Astrocyte of the cerebellum (primary cell): ENCODE data around the gene CYREN.

Experiments
- DNase-seq: peaks from one replicate; pipeline ENCODE4 v3.0.0-alpha.2; 2011; ENCODE audit warnings: low read depth
- H3K4me3 ChIP-seq: 2 replicates; pipeline ENCODE4 v1.5.1; 2011; ENCODE audit warnings: mild to moderate bottlenecking, low read depth, low read length, moderate library complexity
- CTCF ChIP-seq: IDR thresholded peaks from 2 replicates; pipeline ENCODE4 v1.5.1; 2012; ENCODE audit warnings: low read length, low read depth, moderate library complexity, mild to moderate bottlenecking; ENCODE audit errors: missing control alignments
- in situ Hi-C: cut with HindIII; loops from 2 replicates; pipeline ENCODE4 v1.10.0; 2017; ENCODE audit warnings: low sequenced_read_pairs

The CYREN gene

GRCh38 chr7:135160858-135161653 lies 9.5 kb downstream of the CYREN start:
- in situ Hi-C loops = no loop called here

GRCh38 chr7:135160098-135160857 lies 10.2 kb downstream of the CYREN start:
- no peak for TF ChIP-seq CTCF
- DNase-seq = no peak
- in situ Hi-C loops = no loop called here
- H3K4me3 ChIP-seq = no peak overlapping the region

More at GRCh38 chr7:135160858-135161653, 9.5 kb downstream of the CYREN start:
- no peak for DNase-seq
- no peak overlapping the region for H3K4me3 ChIP-seq
- no peak for TF ChIP-seq CTCF

- H3K4me3 ChIP-seq = no peak overlapping the region
- in situ Hi-C loops = no loop called here
- no peak for TF ChIP-seq CTCF
- DNase-seq = no peak
These were observed 11.0 kb downstream of the CYREN start for GRCh38 chr7:135159359-135160085.

GRCh38 chr7:135158874-135159273 lies 11.6 kb downstream of the CYREN start:
- no peak for TF ChIP-seq CTCF
- in situ Hi-C loops = no loop called here
- H3K4me3 ChIP-seq = no peak overlapping the region
- DNase-seq = no peak

- in situ Hi-C loops = no loop called here
These were observed 12.3 kb downstream of the CYREN start for GRCh38 chr7:135158141-135158655.

More at GRCh38 chr7:135158141-135158655, 12.3 kb downstream of the CYREN start:
- TF ChIP-seq CTCF = no peak
- H3K4me3 ChIP-seq = no peak overlapping the region
- DNase-seq = no peak
